NCI-H345 treated with DMSO at 0.1 percent for 48 hours (cell line): ENCODE results near the gene USP12.

Experiments used
- DNase-seq: peaks from one replicate; lab custom pipeline; 2025; ENCODE audit not compliant: unreplicated experiment; lab: John Stamatoyannopoulos, UW

The USP12 gene

DNA sequence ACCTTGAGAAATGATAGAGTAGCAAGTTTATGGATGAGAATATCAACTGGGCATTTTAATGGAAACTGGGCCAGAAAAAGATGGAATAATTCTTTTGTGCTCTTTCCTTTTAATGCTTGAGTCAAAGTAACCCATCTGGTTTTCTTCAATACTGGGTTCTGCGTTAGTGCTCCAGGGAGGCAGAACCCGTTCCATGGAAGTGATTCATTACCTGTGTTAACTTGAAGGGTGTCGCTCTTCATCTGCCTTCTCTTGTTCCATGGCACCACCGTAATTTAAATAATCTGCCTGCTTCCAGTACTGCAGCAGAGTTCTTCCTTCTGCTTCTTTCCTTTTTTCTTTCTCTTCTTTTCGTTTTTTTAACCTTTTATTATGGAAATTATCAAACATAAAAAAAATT is 14.7 kb upstream of the USP12 start:
- DNase-seq: no peak

DNA sequence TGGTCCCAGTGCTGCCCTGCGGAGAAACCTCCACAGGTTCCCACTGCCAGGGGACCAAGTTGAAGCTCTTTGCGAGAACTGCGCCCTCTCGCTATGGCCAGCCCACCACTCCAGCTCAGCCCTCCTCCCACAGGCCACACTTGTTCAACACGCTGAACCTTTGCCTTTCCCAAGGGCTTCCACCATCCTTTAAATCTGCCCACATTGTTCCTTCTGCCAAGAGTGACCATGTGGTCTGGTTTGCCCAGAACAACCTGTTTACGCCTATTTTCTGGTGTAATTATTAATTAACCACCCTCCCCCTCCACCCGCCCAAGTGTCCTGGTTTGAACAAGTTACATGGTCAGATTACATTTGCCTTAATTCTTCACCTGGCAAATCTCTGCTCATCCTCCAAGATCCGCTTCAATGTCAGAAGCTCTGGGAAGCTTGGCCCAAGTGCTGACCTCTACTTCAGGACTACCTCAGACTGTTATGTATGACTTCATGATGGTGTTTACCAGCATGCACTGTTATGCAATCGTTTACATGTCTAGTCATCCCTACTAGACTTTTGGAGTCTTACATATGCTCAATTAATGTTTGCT is 12.0 kb upstream of the USP12 start:
- no peak for DNase-seq

DNA sequence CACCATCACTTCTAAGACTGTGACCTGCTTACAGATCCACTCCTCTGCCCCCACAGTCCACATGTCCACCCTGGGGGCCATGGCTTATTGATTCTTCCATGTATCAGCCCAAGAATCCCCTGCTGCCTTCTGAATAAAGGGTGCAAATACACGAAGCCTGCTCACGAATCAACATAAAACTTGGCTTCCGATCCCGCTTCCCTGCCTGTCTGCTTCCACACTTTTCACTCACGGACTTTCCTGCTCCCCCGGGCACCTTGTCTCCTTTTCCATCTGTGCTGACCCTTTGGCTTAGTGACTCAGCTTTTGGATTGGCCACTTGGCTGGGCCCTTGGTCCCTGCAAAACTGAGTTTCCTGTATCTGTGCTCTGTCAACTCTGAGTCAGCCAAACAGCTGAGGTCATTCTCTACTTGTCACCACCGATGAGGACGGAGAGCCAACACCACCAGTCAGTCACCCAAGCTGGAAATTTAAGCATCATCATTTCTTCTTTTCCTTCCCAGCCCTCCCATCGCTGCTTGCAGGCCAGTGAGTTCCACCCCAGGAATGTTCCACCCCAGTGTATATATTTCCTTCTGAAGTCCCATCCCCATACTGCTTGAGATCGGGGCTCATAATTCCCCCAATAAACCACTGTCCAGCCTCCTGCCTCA is 11.4 kb upstream of the USP12 start:
- no peak for DNase-seq

DNA sequence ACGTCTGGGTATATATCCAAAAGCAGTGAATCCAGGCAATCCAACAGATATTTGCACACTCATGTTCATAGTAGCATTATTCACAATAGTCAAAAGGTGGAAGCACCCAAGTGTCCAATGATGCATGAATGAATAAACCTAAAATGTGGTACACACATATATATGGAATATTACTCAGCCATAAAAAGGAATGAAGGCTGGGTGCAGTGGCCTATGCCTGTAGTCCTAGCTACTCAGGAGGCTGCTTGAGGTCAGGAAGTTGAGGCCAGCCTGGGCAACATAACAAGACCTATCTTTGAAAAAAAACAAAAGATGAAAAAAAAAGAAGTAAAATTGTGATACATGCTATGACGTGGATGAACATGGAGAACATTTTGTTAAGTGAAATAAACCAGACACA is 10.4 kb upstream of the USP12 start:
- DNase-seq: no peak

DNA sequence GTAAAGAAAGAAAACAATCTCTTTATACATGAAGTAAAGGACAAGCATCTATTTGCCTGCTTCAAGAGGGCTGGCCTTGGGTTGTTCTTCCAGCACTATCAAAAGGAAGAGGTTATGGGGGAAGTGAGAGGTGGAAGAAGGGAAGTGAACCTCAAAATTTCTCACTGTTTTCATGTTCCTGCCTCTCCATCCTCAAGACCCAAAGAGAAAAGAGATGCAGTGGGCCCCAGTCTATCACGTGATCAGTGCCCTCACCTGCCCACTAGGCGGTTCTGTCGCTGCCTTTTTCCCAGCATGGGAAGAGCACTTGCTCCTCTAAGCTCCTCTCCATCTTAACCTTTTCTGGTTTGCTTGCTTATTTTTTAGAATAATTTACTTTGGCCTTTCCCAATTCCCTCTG is 6.2 kb upstream of the USP12 start:
- no peak for DNase-seq

DNA sequence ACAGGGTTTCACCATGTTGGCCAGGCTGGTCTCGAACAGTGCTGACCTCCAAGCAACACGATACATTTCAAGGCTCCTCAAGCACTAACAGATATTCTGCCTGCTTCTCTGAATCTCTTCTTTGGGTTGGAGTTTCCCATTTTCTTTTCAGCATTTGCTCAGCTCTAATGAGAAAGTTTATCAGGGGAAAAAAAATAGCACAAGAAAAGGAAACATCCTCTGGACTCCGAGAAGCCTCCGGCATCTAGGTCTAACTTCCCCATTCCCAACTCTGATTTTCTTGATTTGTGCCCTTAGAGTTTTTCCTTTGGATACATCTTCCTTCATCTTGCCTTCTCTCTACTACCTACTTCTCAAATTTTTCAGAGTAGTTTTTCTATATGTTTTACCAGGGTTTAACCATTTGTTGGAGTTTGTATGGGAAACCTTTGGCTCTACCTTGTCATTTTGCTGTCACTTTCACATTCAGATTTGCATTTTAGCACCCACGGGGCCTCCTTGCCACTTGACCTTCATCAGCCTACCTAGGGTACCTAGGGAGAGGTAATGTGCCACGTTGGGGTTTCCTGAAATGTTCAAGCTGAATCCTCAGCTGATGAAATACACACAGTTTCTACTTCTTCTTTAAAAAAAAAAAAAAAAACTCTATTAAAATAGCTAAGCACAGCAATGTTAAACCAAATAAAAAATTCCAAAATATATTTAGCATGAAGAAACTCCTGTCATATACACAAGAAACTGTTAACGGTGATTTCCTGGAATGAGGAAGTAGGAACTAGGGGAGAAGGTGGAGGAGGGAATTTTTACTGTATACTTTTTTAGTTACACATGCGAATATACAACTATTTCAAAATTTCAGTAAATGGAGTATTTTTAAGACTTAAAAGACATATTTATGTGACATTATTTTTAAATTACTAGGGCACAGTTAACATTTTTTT is 5.1 kb upstream of the USP12 start:
- no peak for DNase-seq

DNA sequence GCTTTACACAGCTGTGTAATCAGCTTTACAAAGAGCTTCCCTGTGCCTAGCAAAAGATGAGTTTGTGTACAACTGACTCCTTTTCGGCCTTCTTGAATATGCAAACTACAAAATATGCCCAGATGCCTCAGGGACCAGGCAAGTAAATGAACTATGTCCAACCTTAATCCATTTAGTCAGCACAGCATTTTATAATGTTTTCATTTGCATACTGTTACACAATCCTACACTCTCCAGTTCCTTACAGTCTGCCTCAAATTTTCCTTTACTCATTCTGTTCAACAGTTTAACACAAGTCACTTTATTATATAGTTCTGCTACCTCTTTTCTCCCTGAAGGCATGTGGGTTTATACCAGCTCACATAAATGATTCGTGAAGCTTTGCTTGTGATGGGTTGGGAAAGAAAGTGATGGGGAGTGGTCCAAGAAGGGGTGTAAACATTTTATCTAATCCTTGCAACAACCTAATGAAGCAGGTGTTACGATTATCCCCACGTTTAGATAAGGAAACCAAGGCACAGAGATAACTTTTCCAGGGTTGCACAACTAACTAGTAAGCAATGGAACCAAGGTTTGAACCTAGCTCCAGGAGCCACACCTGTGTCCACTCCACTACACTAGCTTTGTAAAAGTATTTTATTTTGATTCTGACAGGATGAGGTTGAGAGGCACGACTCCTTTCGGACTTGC is 3.3 kb upstream of the USP12 start:
- no peak for DNase-seq

DNA sequence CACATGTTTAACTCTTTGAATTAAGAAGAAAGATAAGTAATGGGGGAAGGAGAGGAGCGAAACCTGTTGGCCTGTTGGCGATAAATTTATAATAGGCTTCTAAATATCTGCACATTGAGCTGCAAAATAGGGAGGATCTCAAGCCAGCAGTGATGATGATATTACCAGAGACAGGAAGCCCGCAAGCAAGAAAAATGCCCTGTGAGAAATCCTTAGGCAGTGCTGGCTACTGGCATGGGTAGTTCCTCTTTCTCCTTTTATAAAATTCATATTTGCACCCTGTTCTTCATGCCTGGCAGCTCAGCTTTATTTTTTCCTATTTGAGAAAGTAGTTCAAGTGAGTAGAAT is 858 bp upstream of the USP12 start:
- no peak for DNase-seq

DNA sequence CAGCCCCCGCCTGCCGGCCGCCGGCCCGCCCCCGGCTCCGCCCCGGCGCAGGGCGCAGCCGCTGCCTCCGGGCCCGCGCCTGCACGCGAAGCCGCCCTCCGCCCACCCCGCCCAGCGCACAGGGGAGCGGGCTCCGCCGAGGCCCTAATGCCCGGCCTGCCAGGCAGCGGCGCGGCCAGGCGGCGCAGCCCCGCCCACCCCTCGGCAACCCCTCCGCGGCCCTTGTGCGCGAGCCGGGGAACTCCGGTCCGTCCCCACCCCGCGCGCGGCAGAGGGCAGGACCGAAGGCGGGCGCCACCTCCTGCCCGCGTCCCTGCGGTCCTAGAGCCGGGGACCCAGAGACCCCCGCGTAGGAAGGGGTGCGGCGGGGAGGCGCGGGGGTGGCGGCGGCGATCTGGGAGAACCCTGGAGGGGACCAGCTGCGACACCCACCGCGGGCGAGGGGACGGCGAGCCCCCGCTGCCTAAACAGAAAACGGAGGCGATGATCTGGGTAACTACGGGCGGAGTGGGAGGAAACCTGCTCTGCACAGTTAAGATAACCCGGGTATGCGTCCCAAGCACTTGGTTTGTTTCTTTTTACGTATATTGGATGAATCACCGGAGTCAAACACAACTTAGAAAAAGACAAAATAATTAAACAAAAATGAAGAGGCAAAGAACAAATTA is 350 bp upstream of the USP12 start:
- DNase-seq: peak; percentile 47

DNA sequence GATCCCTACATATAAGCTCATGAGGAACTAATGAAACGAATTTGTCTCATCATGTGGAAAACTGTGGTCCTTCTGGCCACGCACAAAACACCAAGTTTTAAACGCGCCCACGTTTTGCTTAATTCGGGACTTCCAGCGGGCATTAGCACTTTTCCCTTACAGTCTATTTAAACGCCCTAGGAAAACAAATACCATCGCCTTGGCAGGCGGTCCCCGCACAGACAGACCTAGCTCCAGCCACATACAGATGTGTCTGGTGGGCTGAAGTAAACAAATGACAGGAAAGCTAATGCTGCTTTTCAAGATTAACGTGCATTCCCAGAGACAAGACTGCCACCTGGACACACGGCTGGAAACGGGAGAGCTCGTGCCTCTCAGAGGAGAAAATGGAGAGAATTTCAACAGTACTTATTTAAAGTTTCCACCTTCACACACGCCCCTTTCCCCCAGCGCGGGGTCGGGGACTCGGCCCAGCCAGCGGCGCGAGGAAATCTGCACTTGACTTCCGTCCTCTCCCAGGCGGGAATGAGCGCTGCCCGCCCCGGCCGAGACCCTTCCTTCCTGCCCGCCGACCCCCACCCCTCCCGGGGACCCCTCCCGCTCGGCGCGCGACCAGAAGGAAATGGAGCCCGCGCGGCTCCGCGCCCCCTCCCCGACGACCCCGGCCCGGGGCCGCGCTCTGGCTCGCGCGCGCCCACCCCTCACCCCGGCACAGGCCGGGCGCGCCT is 931 bp downstream of the USP12 start:
- peak; percentile 17 for DNase-seq

DNA sequence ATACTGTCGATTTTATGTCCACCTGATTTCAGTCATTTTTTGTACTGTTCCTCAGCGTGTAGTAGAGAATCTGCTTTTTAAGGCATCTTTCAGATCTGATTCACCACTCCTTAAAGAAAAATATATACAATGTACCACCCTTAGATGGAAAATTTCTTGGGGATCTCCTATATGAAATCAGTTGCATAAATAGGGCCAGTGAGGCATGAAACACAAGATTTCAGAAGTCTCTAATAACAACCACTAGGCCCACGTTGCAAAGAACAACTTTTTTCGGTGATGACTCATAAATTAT is 1.4 kb downstream of the USP12 start:
- no peak for DNase-seq

DNA sequence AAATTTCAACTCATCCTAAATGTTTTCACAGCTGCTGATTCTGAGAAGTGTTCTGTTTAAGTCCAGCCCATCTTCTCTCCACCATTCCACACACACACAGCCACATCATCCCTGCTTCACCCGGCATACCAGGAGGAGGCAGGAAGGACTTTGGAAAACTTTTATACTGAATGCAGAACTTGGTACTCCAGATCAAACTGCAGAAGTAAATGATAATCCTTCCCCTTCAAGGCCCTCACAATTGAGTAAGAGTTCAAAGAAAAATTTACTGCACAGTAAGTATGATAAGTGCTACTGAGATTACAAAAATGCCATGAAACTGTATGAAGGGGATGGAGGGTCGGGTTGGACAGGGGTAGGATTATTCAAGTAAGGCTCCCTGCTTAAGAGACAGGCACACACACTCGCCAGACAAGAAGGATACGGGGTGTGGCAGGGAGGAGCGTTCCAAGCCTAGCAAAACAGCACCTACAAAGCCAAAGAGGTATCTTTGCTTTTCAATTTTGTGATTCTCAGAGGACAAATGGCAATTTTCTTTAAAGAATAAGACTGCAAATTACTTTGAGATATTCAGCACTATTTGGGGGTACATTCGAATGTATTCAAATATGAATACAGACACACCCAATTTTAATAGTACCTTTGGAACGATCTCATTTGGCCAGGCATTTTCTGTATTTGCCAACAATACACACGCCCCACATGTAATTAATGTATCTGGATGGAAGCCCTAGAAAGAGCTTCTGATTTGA is 2.5 kb downstream of the USP12 start:
- DNase-seq: no peak

DNA sequence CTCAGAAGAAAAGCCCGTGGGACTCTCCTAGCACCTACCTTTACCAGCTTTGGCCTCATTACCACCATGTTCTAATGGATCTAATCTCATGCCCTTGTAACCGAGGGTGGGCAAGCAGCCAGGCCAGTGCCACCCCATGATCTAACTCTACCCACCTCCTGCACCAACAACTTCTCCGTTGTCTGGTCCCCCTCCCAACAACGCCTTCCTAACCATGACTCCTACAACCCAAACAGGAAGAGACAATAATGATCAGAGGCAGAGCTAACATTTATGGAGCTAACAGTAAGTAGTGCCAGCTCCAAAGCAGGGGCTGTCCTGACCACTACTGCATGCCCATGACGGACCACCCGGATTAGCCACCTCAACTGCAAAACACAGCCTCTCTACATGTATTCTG is 3.5 kb downstream of the USP12 start:
- no peak for DNase-seq

DNA sequence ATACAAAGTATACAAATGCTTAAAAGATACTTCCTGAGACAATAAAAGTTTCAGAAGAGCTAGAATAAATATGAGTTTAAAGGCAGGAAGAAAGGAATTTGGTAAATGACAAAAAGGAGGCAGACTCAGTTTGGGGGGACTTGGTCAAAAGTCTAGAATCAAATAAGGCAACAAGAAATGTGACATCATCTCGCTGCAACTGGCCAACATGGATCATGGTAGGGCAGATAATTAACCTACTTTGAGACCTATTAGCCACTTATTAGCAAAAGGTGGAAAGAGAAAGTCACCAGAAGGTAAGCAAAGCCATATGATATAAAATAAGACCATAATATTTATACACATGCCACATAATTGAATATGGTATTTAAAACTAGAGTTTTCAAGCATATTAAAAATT is 5.3 kb downstream of the USP12 start:
- no peak for DNase-seq

DNA sequence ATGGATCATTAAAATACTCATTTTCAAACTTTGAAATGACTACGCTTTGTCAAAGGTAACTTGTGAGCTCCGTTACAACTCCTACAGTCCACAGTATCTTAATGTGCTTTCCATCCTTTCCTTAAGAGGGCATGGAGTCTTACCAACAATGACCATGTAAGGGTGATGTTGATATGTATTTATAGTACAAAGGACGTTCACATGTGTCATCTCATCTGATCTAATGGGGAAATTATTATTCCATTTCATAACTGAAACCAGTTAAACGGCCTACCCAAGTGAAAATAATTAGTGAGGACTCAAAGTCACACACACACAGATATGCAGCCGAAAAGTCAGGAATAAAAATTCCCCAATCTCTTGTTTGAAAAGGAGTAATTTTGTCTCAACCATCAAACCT is 9.6 kb downstream of the USP12 start:
- no peak for DNase-seq

DNA sequence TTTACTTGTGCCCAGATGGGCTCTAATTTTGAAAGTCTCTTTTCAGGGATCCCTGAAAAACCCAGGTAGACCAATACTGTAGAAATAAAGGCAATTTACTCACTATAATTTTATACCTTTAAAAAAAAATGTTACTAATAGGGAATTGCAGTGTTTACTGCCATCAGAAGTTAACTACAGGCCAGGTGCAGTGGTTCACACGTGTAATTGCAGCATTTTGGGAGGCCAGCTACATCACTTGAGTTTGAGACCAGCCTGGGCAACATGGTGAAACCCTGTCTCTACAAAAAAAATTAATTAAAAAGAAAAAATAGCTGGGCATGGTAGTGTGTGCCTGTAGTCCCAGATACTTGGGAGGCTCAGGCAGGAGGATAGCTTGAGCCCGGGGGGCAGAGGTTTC is 10.2 kb downstream of the USP12 start:
- no peak for DNase-seq

DNA sequence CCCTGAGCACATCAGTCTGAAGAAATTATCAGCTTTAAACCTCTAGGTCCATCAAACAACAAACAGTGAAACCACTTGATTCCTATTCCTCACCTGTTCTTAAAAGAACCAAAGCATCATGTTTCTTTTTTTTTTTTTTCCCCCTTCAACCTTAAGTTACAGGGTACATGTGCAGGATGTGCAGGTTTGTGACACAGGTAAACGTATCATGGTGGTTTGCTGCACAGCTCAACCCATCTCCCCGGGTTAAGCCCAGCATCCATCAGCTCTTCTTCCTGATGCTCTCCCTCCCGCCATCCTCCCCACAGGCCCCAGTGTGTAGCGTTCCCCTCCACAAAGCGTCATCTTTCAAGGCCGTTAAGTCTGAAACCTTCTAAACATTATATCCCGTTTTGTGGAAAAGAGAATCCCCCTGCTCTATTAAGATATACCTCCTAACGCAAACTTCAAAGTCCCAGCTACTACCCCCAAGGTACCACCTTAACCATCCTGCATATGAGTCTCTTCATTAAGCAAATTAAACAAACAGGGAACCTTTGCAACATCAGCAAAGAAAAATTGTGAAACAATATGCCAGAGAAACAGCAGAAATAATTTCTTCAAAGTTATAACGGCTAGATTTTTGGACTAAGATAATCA is 10.8 kb downstream of the USP12 start:
- DNase-seq: no peak

DNA sequence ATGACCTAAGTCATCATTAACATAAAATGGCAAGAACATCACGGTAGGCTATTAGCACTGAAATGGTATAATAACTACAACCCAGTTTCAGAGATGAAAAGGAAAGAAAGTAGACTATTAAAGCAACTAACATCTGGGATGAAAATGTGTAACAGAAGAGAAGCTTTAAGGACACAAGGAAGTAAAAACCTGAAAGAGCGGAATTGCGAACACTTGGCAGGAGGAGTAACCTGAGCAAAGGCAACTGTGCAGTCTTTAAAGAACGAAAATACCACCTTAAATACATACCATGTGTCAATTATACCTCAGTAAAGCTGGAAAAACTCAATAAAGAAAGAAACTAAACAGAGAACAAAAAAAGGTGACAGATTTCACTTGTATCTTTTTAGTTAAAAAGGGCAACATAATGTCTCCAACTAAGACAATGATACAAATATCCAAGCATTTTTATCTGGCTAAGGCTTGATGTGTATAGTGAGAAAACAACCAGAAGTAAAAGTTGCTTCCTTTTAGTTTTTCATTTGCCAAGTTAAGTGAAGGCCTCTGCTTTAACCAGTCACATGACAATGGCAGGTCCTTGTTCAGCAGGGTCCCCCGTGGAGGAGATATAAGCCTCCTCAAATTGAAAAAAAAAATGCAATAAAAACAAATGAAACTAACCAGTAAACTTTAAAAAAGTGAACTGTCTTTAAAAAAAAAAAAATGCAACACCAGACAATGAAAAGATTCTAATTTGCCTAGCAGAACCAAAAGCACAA is 11.6 kb downstream of the USP12 start:
- DNase-seq: no peak

DNA sequence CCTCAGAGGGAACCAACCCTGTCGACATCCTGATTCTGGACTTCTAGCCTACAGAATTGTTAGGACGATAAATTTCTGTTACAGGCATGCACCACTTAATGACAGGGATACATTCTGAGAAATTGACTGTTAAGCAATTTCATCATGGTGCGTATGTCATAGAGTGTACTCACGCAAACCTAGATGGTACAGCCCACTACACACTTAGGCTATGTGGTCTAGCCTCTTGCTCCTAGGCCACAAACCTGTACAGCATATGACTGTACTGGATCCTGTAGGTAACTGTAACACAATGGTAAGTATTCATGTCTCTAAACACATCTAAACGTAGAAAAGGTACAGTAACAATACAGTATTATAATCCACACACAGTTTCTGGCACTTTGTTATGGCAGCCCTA is 13.3 kb downstream of the USP12 start:
- DNase-seq: no peak
